Kidney epithelial cell (primary cell): ENCODE data around the gene PRR16. TPM values are rescaled to one million over a fixed set of nuclear protein-coding genes. Genes with fewer than 3 reads are reported as not detected.

Experiments used
- DNase-seq: peaks from one replicate; pipeline ENCODE4 v3.0.0-alpha.2; 2010; ENCODE audit warnings: low read depth
- H3K27me3 ChIP-seq: 2 replicates; pipeline ENCODE4 v1.6.0; 2011; ENCODE audit warnings: low read length; ENCODE audit not compliant: control insufficient read depth, insufficient read depth
- H3K36me3 ChIP-seq: 2 replicates; pipeline ENCODE4 v1.5.1; 2011; ENCODE audit warnings: low read length; ENCODE audit not compliant: control insufficient read depth, insufficient read depth
- H3K4me3 ChIP-seq: 2 replicates; pipeline ENCODE4 v1.5.1; 2011; ENCODE audit warnings: low read depth, mild to moderate bottlenecking, control low read depth, low read length
- CTCF ChIP-seq: IDR thresholded peaks from 2 replicates; pipeline ENCODE4 v1.5.1; 2011; ENCODE audit warnings: mild to moderate bottlenecking, moderate library complexity, low read length, control low read depth, inconsistent platforms; ENCODE audit not compliant: insufficient read depth, poor library complexity, severe bottlenecking
- total RNA-seq: library from RNA; depleted of rRNA; stranded (reverse); fragments of >200 nt; gene quantifications from 2 replicates; pipeline ENCODE4 v1.2.3, GENCODE V29; 2015

The PRR16 gene
- total RNA-seq, 1 donor from 2014 or later: 1.0 TPM

- no peak for TF ChIP-seq CTCF
- H3K27me3 ChIP-seq: no peaks in the 10 kb centered on the region
Observed at GRCh38 chr5:120512791-120513650, 48.9 kb downstream of the PRR16 start.

GRCh38 chr5:120516805-120517204, 52.7 kb downstream of the PRR16 start:
- no peak for TF ChIP-seq CTCF
- DNase-seq: no peak
- Histone ChIP-seq H3K4me3 (no peak overlapping the region), H3K36me3 (no peaks in the 10 kb centered on the region), H3K27me3 (no peaks in the 10 kb centered on the region)

More at GRCh38 chr5:120512791-120513650, 48.9 kb downstream of the PRR16 start:
- H3K36me3 ChIP-seq: no peaks in the 10 kb centered on the region
- no peak overlapping the region for H3K4me3 ChIP-seq
- no peak for DNase-seq

GRCh38 chr5:120517607-120518252, 53.6 kb downstream of the PRR16 start:
- H3K36me3 ChIP-seq: no peaks in the 10 kb centered on the region
- no peak for TF ChIP-seq CTCF
- H3K4me3 ChIP-seq: no peak overlapping the region
- DNase-seq: no peak
- no peaks in the 10 kb centered on the region for H3K27me3 ChIP-seq

GRCh38 chr5:120518581-120518980, 54.5 kb downstream of the PRR16 start:
- H3K27me3 ChIP-seq: no peaks in the 10 kb centered on the region
- no peak overlapping the region for H3K4me3 ChIP-seq
- no peaks in the 10 kb centered on the region for H3K36me3 ChIP-seq
- DNase-seq: no peak
- no peak for TF ChIP-seq CTCF

- Histone ChIP-seq H3K27me3 (no peaks in the 10 kb centered on the region), H3K36me3 (no peaks in the 10 kb centered on the region), H3K4me3 (no peak overlapping the region)
- DNase-seq: no peak
- TF ChIP-seq CTCF: no peak
Observed at GRCh38 chr5:120527251-120527650, 63.2 kb downstream of the PRR16 start.
